Measurements from ENCODE around the gene DDX1.

Gene DDX1

DNA sequence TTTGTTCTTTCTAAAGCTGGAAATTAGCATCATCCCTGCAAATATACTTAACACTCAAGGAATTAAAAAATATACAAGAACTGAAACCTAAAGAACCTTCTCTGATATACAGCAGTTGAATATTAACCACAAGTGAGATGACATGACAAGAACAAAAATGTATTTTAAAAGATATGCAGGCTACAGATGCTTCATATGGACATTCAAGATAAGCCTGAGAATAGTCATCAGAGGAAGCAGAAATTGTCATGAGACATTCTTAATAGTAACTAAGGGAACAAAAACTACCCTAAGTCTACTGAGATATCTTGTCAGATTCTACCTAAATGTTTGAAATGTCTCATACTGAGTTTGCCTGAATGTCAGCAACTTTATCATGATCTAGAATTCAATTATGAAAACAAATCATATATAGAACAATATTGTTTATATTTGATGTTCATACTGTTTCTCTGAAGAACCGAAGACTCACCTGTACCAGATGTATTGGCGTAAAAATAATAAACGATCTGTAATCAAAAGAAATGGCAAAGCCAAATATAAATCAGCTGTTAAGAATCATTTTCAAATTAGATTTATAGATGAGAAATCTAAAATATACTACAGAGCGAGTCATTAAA is 35.2 kb upstream of the DDX1 start:
- H4K91ac ChIP-seq (ENCODE audit: low read length): no peak overlapping the region
- H3K23ac ChIP-seq (ENCODE audit: low read length in 2 of 2): no peak overlapping the region
- H2BK12ac ChIP-seq (ENCODE audit: low read length in 2 of 2): no peak overlapping the region
- no peak overlapping the region for H3K4me3 ChIP-seq (ENCODE audit: insufficient read depth in 1 of 2, low read depth in 1 of 2, low read length in 2 of 2)
- no peaks in the 10 kb centered on the region for H3K27me3 ChIP-seq (ENCODE audit: control insufficient read depth in 1 of 2, insufficient read depth in 1 of 2, low read length in 2 of 2)
- H3K14ac ChIP-seq (ENCODE audit: low read length in 2 of 2): no peak overlapping the region
- H3K9me3 ChIP-seq (ENCODE audit: control insufficient read depth, low read length): no peaks in the 10 kb centered on the region
- H2AK5ac ChIP-seq (ENCODE audit: low read length, severe bottlenecking): no peak overlapping the region
- H3K4me2 ChIP-seq (ENCODE audit: low read length, poor library complexity, severe bottlenecking): no peak overlapping the region
- no peak overlapping the region for H4K8ac ChIP-seq (ENCODE audit: low read length)
- H3K18ac ChIP-seq (ENCODE audit: low read depth in 1 of 2, low read length in 2 of 2): no peak overlapping the region
- no CpG with 5 or more reads among the region's 4 CpGs for WGBS
- H3K27ac ChIP-seq (ENCODE audit: low read length, poor library complexity, severe bottlenecking): no peak overlapping the region
- no peak overlapping the region for H3K4ac ChIP-seq (ENCODE audit: low read depth in 1 of 2, low read length in 2 of 2)
- H3K36me3 ChIP-seq (ENCODE audit: control insufficient read depth in 1 of 2, insufficient read depth in 2 of 2, low read depth in 1 of 2, low read length in 2 of 2): peaks cover 0 to 38% of the 10 kb centered on the region in 2 experiments
- H3K9ac ChIP-seq (ENCODE audit: low read length): no peak overlapping the region
- no peak for DNase-seq
- H3K79me1 ChIP-seq (replicated peaks; ENCODE audit: low read length, poor library complexity, severe bottlenecking): peaks cover 9% of the 10 kb centered on the region
- H2BK15ac ChIP-seq (ENCODE audit: low read depth, poor library complexity, severe bottlenecking): no peak overlapping the region
- H2AFZ ChIP-seq (ENCODE audit: low read depth, low read length): no peak overlapping the region
- no peak overlapping the region for H2BK120ac ChIP-seq (ENCODE audit: low read depth, low read length)
- peaks cover 2% of the 10 kb centered on the region for H3K4me1 ChIP-seq (ENCODE audit: control insufficient read depth, insufficient read depth, low read depth, low read length)
- H2BK5ac ChIP-seq (ENCODE audit: low read depth, low read length, poor library complexity, severe bottlenecking): no peak overlapping the region

DNA sequence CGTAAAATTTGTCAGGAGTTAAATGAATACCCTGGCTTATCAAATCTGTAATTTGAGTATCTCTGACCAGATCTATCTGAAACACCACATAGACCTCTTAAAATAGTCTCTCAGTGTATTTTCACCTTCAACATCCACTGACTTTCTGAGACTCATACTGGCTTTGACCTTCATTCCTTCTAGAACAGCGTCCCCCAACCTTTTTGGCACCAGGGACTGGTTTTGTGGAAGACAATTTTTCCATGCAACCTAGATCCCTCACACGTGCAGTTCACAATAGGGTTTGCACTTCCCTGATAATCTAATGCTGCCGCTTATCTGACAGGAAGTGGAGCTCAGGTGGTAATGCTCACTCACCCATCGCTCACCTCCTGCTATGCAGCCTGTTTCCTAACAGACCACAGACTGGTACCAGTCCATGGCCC is 33.8 kb upstream of the DDX1 start:
- no peak overlapping the region for H3K4me2 ChIP-seq (ENCODE audit: low read length, poor library complexity, severe bottlenecking)
- H2BK120ac ChIP-seq (ENCODE audit: low read depth, low read length): no peak overlapping the region
- 72% methylated on average over 5 of the region's 5 CpGs for WGBS

DNA sequence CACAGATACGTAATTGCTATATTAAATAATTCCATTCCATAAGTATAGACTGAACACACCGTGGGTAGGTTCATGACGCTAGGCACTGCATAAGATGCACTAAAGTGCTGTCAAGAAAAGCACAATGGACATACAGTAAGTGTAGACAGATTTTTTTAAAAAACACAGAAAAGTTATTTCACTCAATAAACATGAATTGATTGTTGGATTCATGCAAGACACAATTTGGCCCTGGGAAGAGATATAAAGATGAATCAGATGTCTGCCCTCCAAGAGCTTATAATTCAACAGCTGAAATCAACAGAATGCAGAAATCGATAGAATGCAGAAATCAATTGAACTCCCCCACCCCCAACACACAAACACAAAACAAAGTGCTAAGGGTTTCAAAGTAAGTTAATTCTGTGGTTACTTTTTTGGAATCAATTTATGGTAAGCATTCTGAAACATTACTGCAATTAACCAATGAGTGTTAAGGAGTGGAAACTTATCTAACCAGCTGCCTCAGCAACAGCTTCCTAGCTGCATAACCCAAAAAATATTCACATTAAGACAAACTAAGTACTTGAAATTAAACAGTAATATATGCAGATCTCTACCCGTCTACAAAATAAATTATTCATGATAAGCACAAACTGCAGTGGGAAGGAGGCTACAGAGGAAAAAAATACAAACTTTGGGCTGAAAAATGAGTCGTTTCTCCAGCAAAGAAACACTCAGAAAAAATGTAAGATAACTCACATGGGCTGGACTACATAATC is 32.1 kb upstream of the DDX1 start:
- Histone ChIP-seq H3K4me2 (ENCODE audit: low read length, poor library complexity, severe bottlenecking) (no peak overlapping the region), H3K27me3 (ENCODE audit: control insufficient read depth in 1 of 2, insufficient read depth in 1 of 2, low read length in 2 of 2) (no peaks in the 10 kb centered on the region), H3K9me3 (ENCODE audit: control insufficient read depth, low read length) (no peaks in the 10 kb centered on the region), H3K4me1 (ENCODE audit: control insufficient read depth, insufficient read depth, low read depth, low read length) (peaks cover 2% of the 10 kb centered on the region), H2BK15ac (ENCODE audit: low read depth, poor library complexity, severe bottlenecking) (no peak overlapping the region), H3K79me1 (replicated peaks; ENCODE audit: low read length, poor library complexity, severe bottlenecking) (peaks cover 7% of the 10 kb centered on the region), H4K91ac (ENCODE audit: low read length) (no peak overlapping the region), H3K23ac (ENCODE audit: low read length in 2 of 2) (no peak overlapping the region), H2AFZ (ENCODE audit: low read depth, low read length) (no peak overlapping the region), H3K36me3 (ENCODE audit: control insufficient read depth in 1 of 2, insufficient read depth in 2 of 2, low read depth in 1 of 2, low read length in 2 of 2) (peaks cover 0 to 10% of the 10 kb centered on the region in 2 experiments), H2BK12ac (ENCODE audit: low read length in 2 of 2) (no peak overlapping the region), H2AK5ac (ENCODE audit: low read length, severe bottlenecking) (no peak overlapping the region), H3K27ac (ENCODE audit: low read length, poor library complexity, severe bottlenecking) (no peak overlapping the region), H3K4me3 (ENCODE audit: insufficient read depth in 1 of 2, low read depth in 1 of 2, low read length in 2 of 2) (peak overlapping the region in 1 of 2 experiments; percentile 99), H3K4ac (ENCODE audit: low read depth in 1 of 2, low read length in 2 of 2) (no peak overlapping the region), H2BK5ac (ENCODE audit: low read depth, low read length, poor library complexity, severe bottlenecking) (no peak overlapping the region), H3K18ac (ENCODE audit: low read depth in 1 of 2, low read length in 2 of 2) (no peak overlapping the region), H4K8ac (ENCODE audit: low read length) (no peak overlapping the region), H2BK120ac (ENCODE audit: low read depth, low read length) (no peak overlapping the region), H3K9ac (ENCODE audit: low read length) (peak overlapping the region; percentile 97), H3K14ac (ENCODE audit: low read length in 2 of 2) (no peak overlapping the region)
- DNase-seq: no peak
- WGBS: 100% methylated on average over 3 of the region's 6 CpGs

More for the DNA sequence above, 33.8 kb upstream of the DDX1 start:
- Histone ChIP-seq H3K4ac (ENCODE audit: low read depth in 1 of 2, low read length in 2 of 2) (no peak overlapping the region), H3K18ac (ENCODE audit: low read depth in 1 of 2, low read length in 2 of 2) (no peak overlapping the region), H2BK15ac (ENCODE audit: low read depth, poor library complexity, severe bottlenecking) (no peak overlapping the region), H4K91ac (ENCODE audit: low read length) (no peak overlapping the region), H2AK5ac (ENCODE audit: low read length, severe bottlenecking) (no peak overlapping the region), H2AFZ (ENCODE audit: low read depth, low read length) (no peak overlapping the region), H3K23ac (ENCODE audit: low read length in 2 of 2) (no peak overlapping the region), H3K36me3 (ENCODE audit: control insufficient read depth in 1 of 2, insufficient read depth in 2 of 2, low read depth in 1 of 2, low read length in 2 of 2) (peaks cover 0 to 26% of the 10 kb centered on the region in 2 experiments), H3K27me3 (ENCODE audit: control insufficient read depth in 1 of 2, insufficient read depth in 1 of 2, low read length in 2 of 2) (no peaks in the 10 kb centered on the region), H3K79me1 (replicated peaks; ENCODE audit: low read length, poor library complexity, severe bottlenecking) (peaks cover 9% of the 10 kb centered on the region), H3K9ac (ENCODE audit: low read length) (no peak overlapping the region), H3K27ac (ENCODE audit: low read length, poor library complexity, severe bottlenecking) (no peak overlapping the region), H2BK12ac (ENCODE audit: low read length in 2 of 2) (no peak overlapping the region), H3K4me1 (ENCODE audit: control insufficient read depth, insufficient read depth, low read depth, low read length) (peaks cover 2% of the 10 kb centered on the region), H3K14ac (ENCODE audit: low read length in 2 of 2) (no peak overlapping the region), H3K9me3 (ENCODE audit: control insufficient read depth, low read length) (no peaks in the 10 kb centered on the region), H2BK5ac (ENCODE audit: low read depth, low read length, poor library complexity, severe bottlenecking) (no peak overlapping the region), H4K8ac (ENCODE audit: low read length) (no peak overlapping the region), H3K4me3 (ENCODE audit: insufficient read depth in 1 of 2, low read depth in 1 of 2, low read length in 2 of 2) (no peak overlapping the region)
- DNase-seq: no peak

DNA sequence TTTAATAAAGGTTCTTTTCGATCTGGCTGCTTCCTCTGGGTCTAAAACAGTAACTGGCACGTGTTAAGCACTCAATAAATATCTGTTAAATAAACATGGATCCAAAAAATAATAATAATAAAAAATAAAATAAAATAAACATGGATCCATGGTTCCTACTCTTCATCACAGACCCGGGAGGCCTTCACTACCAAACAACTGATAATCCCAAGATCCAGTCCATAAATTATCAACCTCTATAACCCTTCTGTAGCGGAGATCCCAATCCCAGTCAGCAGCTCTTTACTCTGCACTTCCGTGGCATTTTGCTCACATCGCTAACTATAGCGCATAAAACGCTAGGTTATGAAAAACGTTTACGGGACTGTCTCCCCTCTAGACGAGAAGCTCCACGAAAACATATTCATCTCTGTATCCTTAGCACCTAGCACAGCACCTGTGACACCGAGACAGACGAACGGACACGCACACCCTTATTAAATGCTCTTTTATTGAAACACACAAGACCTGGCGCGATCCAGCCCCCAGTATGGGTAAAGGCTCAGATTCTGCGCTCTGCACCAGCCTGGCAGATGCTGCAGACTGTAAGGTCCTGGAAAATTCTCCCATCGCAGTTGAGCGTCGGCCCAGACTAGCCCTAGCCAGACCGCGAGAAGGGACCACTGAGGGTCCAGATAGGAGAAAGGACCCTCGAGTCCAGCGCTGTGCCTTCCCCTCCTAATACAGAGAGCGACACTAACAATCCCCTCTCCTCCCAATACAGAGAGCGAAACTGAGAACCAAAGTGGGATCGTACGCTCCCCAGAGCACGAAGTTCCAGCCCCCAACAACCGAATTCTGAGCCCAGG is 31.3 kb upstream of the DDX1 start:
- Histone ChIP-seq H2BK12ac (ENCODE audit: low read length in 2 of 2) (no peak overlapping the region), H3K4me2 (ENCODE audit: low read length, poor library complexity, severe bottlenecking) (peak overlapping the region; percentile 81), H3K4ac (ENCODE audit: low read depth in 1 of 2, low read length in 2 of 2) (peak overlapping the region in 1 of 2 experiments; percentile 55), H3K9me3 (ENCODE audit: control insufficient read depth, low read length) (no peaks in the 10 kb centered on the region), H4K91ac (ENCODE audit: low read length) (no peak overlapping the region), H2AK5ac (ENCODE audit: low read length, severe bottlenecking) (no peak overlapping the region), H3K4me1 (ENCODE audit: control insufficient read depth, insufficient read depth, low read depth, low read length) (peaks cover 2% of the 10 kb centered on the region), H3K23ac (ENCODE audit: low read length in 2 of 2) (no peak overlapping the region), H3K79me1 (replicated peaks; ENCODE audit: low read length, poor library complexity, severe bottlenecking) (peaks cover 5% of the 10 kb centered on the region), H4K8ac (ENCODE audit: low read length) (no peak overlapping the region), H3K9ac (ENCODE audit: low read length) (peak overlapping the region; percentile 97), H2BK15ac (ENCODE audit: low read depth, poor library complexity, severe bottlenecking) (no peak overlapping the region), H3K27ac (ENCODE audit: low read length, poor library complexity, severe bottlenecking) (peak overlapping the region; percentile 30), H2BK120ac (ENCODE audit: low read depth, low read length) (peak overlapping the region; percentile 21), H3K27me3 (ENCODE audit: control insufficient read depth in 1 of 2, insufficient read depth in 1 of 2, low read length in 2 of 2) (no peaks in the 10 kb centered on the region), H3K18ac (ENCODE audit: low read depth in 1 of 2, low read length in 2 of 2) (peak overlapping the region in 1 of 2 experiments; percentile 87), H3K4me3 (ENCODE audit: insufficient read depth in 1 of 2, low read depth in 1 of 2, low read length in 2 of 2) (peak overlapping the region; percentile 93 to 99), H2BK5ac (ENCODE audit: low read depth, low read length, poor library complexity, severe bottlenecking) (no peak overlapping the region), H2AFZ (ENCODE audit: low read depth, low read length) (no peak overlapping the region), H3K36me3 (ENCODE audit: control insufficient read depth in 1 of 2, insufficient read depth in 2 of 2, low read depth in 1 of 2, low read length in 2 of 2) (peaks cover 0 to 10% of the 10 kb centered on the region in 2 experiments), H3K14ac (ENCODE audit: low read length in 2 of 2) (no peak overlapping the region)
- peak; percentile 70 for DNase-seq
- WGBS: 1% methylated on average over 30 of the region's 32 CpGs
